H9 (cell line): ENCODE measurements around the gene NDUFB10. TPM values are rescaled to one million over a fixed set of nuclear protein-coding genes. Genes with fewer than 3 reads are reported as not detected.
A peak's percentile ranks its signal among the peaks of the same experiment; 100 is the strongest.

Experiments
- DNase-seq: peaks from one replicate; pipeline ENCODE4 v3.0.0-alpha.2; 2017
- H2AFZ ChIP-seq: one replicate; pipeline ENCODE4 v1.6.1; 2013; ENCODE audit warnings: mild to moderate bottlenecking, low read length, control low read depth, moderate library complexity
- H2AK5ac ChIP-seq: 2 replicates; pipeline ENCODE4 v1.6.1; 2013; ENCODE audit warnings: low read length, control low read depth, mixed read lengths; ENCODE audit not compliant: insufficient read length
- H2BK120ac ChIP-seq: one replicate; pipeline ENCODE4 v1.6.1; 2013; ENCODE audit warnings: low read depth, mild to moderate bottlenecking, low read length, control low read depth, inconsistent platforms; ENCODE audit not compliant: poor library complexity, severe bottlenecking
- H2BK12ac ChIP-seq: 2 replicates; pipeline ENCODE4 v1.6.1; 2013; ENCODE audit warnings: low read length, control low read depth, mixed read lengths, low read depth; ENCODE audit not compliant: insufficient read length
- H2BK15ac ChIP-seq: 2 replicates; pipeline ENCODE4 v1.6.1; 2013; ENCODE audit warnings: low read depth, low read length, control low read depth
- H2BK20ac ChIP-seq: one replicate; pipeline ENCODE4 v1.6.1; 2013; ENCODE audit warnings: low read depth, mild to moderate bottlenecking, low read length, control low read depth, inconsistent platforms; ENCODE audit not compliant: poor library complexity, severe bottlenecking
- H2BK5ac ChIP-seq: 2 replicates; pipeline ENCODE4 v1.6.1; 2013; ENCODE audit warnings: low read length, control low read depth, mixed read lengths; ENCODE audit not compliant: insufficient read length
- H3K14ac ChIP-seq: 2 replicates; pipeline ENCODE4 v1.6.1; 2013; ENCODE audit warnings: low read length, control low read depth; ENCODE audit not compliant: insufficient read depth
- H3K18ac ChIP-seq: 2 replicates; pipeline ENCODE4 v1.6.1; 2013; ENCODE audit warnings: low read depth, mild to moderate bottlenecking, mixed read lengths, low read length, control low read depth; ENCODE audit not compliant: insufficient read length
- H3K23ac ChIP-seq: 2 replicates; pipeline ENCODE4 v1.6.1; 2013; ENCODE audit warnings: low read length, control low read depth, mixed read lengths, low read depth; ENCODE audit not compliant: insufficient read length
- H3K23me2 ChIP-seq: 2 replicates; pipeline ENCODE4 v1.6.1; 2013; ENCODE audit warnings: low read depth, mild to moderate bottlenecking, mixed read lengths, low read length, control low read depth; ENCODE audit not compliant: insufficient read length, poor library complexity, severe bottlenecking
- H3K27ac ChIP-seq: 2 replicates; pipeline ENCODE4 v1.5.1; 2013; ENCODE audit warnings: low read length, control low read depth, mixed read lengths, low read depth; ENCODE audit not compliant: insufficient read length
- H3K27me3 ChIP-seq: 2 replicates; pipeline ENCODE4 v1.6.1; 2013; ENCODE audit warnings: low read length, control low read depth, inconsistent platforms; ENCODE audit not compliant: insufficient read depth
- H3K4ac ChIP-seq: 2 replicates; pipeline ENCODE4 v1.6.1; 2013; ENCODE audit warnings: low read depth, mild to moderate bottlenecking, control low read depth, inconsistent platforms, low read length, moderate library complexity
- H3K4me1 ChIP-seq: 2 replicates; pipeline ENCODE4 v1.6.1; 2013; ENCODE audit warnings: low read length, control low read depth, inconsistent platforms; ENCODE audit not compliant: insufficient read depth
- H3K4me2 ChIP-seq: 2 replicates; pipeline ENCODE4 v1.6.1; 2013; ENCODE audit warnings: low read length, control low read depth, mixed read lengths; ENCODE audit not compliant: insufficient read length, insufficient read depth
- H3K56ac ChIP-seq: 2 replicates; pipeline ENCODE4 v1.6.1; 2013; ENCODE audit warnings: low read depth, mild to moderate bottlenecking, mixed read lengths, low read length, control low read depth; ENCODE audit not compliant: insufficient read length
- H3K79me1 ChIP-seq: 2 replicates; pipeline ENCODE4 v1.6.1; 2013; ENCODE audit warnings: low read depth, mild to moderate bottlenecking, moderate library complexity, low read length, control low read depth, inconsistent platforms; ENCODE audit not compliant: insufficient read depth, poor library complexity, severe bottlenecking
- H3K79me2 ChIP-seq: 2 replicates; pipeline ENCODE4 v1.6.1; 2013; ENCODE audit warnings: low read length, control low read depth, inconsistent platforms; ENCODE audit not compliant: insufficient read depth
- H3K9ac ChIP-seq: 2 replicates; pipeline ENCODE4 v1.6.1; 2013; ENCODE audit warnings: low read length, control low read depth, mixed read lengths; ENCODE audit not compliant: insufficient read length; ENCODE audit errors: extremely low read depth
- H3K9me3 ChIP-seq: one replicate; pipeline ENCODE4 v1.6.1; 2013; ENCODE audit warnings: low read depth, low read length, inconsistent platforms; ENCODE audit not compliant: control insufficient read depth
- H3T11ph ChIP-seq: one replicate; pipeline ENCODE4 v1.6.1; 2013; ENCODE audit warnings: mild to moderate bottlenecking, low read length, control low read depth, inconsistent platforms
- H4K20me1 ChIP-seq: one replicate; pipeline ENCODE4 v1.6.1; 2013; ENCODE audit not compliant: control insufficient read depth, insufficient read length, insufficient read depth
- H4K5ac ChIP-seq: 2 replicates; pipeline ENCODE4 v1.6.1; 2013; ENCODE audit warnings: low read depth, mild to moderate bottlenecking, mixed read lengths, low read length, control low read depth; ENCODE audit not compliant: insufficient read length
- H4K8ac ChIP-seq: replicated peaks from 2 replicates; pipeline ENCODE4 v1.6.1; 2013; ENCODE audit warnings: low read length, control low read depth, mixed read lengths, low read depth; ENCODE audit not compliant: insufficient read length
- H4K91ac ChIP-seq: 2 replicates; pipeline ENCODE4 v1.6.1; 2013; ENCODE audit warnings: low read depth, mild to moderate bottlenecking, moderate library complexity, mixed read lengths, low read length, control low read depth; ENCODE audit not compliant: insufficient read length
- H3K27ac Mint-ChIP-seq, 3 experiments: 2 replicates in 2 of 3; 3 replicates in 1 of 3; pipeline ENCODE4 v1.8.0; 2020 to 2021; ENCODE audit warnings: mixed read lengths in 3 of 3, mild to moderate bottlenecking in 1 of 3, moderate library complexity in 1 of 3
- H3K27me3 Mint-ChIP-seq: 2 replicates; pipeline ENCODE4 v1.8.0; 2021; ENCODE audit warnings: low read depth, mild to moderate bottlenecking, moderate library complexity, mixed read lengths
- H3K36me3 Mint-ChIP-seq, 3 experiments: 2 replicates in 2 of 3; 3 replicates in 1 of 3; pipeline ENCODE4 v1.8.0; 2020 to 2021; ENCODE audit warnings: low read depth in 3 of 3, mixed read lengths in 3 of 3; ENCODE audit not compliant: insufficient read depth in 1 of 3
- H3K4me1 Mint-ChIP-seq, 2 experiments: 2 replicates each; pipeline ENCODE4 v1.8.0; 2020; ENCODE audit warnings: mixed read lengths in 2 of 2
- H3K4me3 Mint-ChIP-seq, 2 experiments: 2 replicates in 1 of 2; 3 replicates in 1 of 2; pipeline ENCODE4 v1.8.0; 2020 to 2021; ENCODE audit warnings: mild to moderate bottlenecking in 2 of 2, mixed read lengths in 2 of 2, moderate library complexity in 1 of 2
- H3K9me3 Mint-ChIP-seq, 2 experiments: 2 replicates in 1 of 2; 3 replicates in 1 of 2; pipeline ENCODE4 v1.8.0; 2020; ENCODE audit warnings: mild to moderate bottlenecking in 2 of 2, mixed read lengths in 2 of 2, moderate library complexity in 1 of 2
- CTCF ChIP-seq: fragments of 200-600 bp; sonication (generic); conservative IDR thresholded peaks from 3 replicates; pipeline ENCODE4 v1.8.0; 2021; ENCODE audit warnings: antibody characterized with exemption, mild to moderate bottlenecking
- WGBS: extraction: QIAGEN DNeasy Blood & Tissue Kit; methylation state at CpG from one replicate; pipeline ENCODE4 v1.1.7; 2013; ENCODE audit warnings: missing lambda C conversion rate, low lambda C conversion rate, mixed read lengths; ENCODE audit not compliant: insufficient read length; ENCODE audit errors: extremely low coverage; 5-methylcytosine and 5-hydroxymethylcytosine counted together
- total RNA-seq: library from RNA; stranded (reverse); gene quantifications from 2 replicates; pipeline ENCODE4 v1.2.1, GENCODE V29; 2021

NDUFB10 gene
- total RNA-seq, 1 experiment from 2014 or later, result 191 TPM

GRCh38 chr16:1990101-1990350 is 30.7 kb downstream of the NDUFB10 start:
- Histone ChIP-seq H4K20me1 (peaks cover 2% of the 10 kb centered on the region), H3T11ph (no peak overlapping the region), H2BK120ac (no peak overlapping the region), H2AK5ac (no peak overlapping the region), H3K27ac (no peak overlapping the region), H4K5ac (no peak overlapping the region), H3K79me1 (no peaks in the 10 kb centered on the region), H3K27me3 (peaks cover 15% of the 10 kb centered on the region; the same call in 1 of the 2 replicates), H2BK12ac (no peak overlapping the region), H3K23me2 (peaks cover 19% of the 10 kb centered on the region), H3K4ac (no peak overlapping the region), H3K23ac (no peak overlapping the region), H3K9ac (no peak overlapping the region), H3K56ac (no peak overlapping the region), H2BK15ac (no peak overlapping the region), H3K4me2 (peak overlapping the region; percentile 53), H3K18ac (no peak overlapping the region), H3K4me1 (no peaks in the 10 kb centered on the region; the same call in 1 of the 2 replicates), H3K79me2 (no peaks in the 10 kb centered on the region), H2BK20ac (no peak overlapping the region), H2BK5ac (no peak overlapping the region), H2AFZ (no peak overlapping the region), H3K14ac (no peak overlapping the region; the same call in 1 of the 2 replicates), H3K9me3 (no peaks in the 10 kb centered on the region), H4K8ac (no peak overlapping the region), H4K91ac (no peak overlapping the region)
- H3K4me3 Mint-ChIP-seq, result peak overlapping the region; percentile 35 to 66; a peak in 2 of 5 replicates
- peaks cover 42% of the 10 kb centered on the region for H3K27me3 Mint-ChIP-seq
- peaks cover 19 to 23% of the 10 kb centered on the region in 2 experiments for H3K4me1 Mint-ChIP-seq
- H3K36me3 Mint-ChIP-seq, result peaks cover 0 to 20% (median 15%) of the 10 kb centered on the region in 3 experiments; a peak in 6 of 7 replicates
- no peak for TF ChIP-seq CTCF
- no CpG with 5 or more reads among the region's 25 CpGs for WGBS
- no peak overlapping the region for H3K27ac Mint-ChIP-seq
- no peaks in the 10 kb centered on the region; a peak in 1 of 5 replicates for H3K9me3 Mint-ChIP-seq
- no peak for DNase-seq
